ENCODE data around the gene SLC22A16.
"Not testable (repeated sequence)": the region's sequence is repeated elsewhere in the genome, so short reads cannot be mapped to it uniquely, and the experiment has no call there.

- not testable (repeated sequence) for TF ChIP-seq CTCF (IDR thresholded peaks at IDR 0.05; ENCODE audit: low read depth, low read length); EZH2phosphoT487 (IDR thresholded peaks at IDR 0.05; ENCODE audit: low read depth)
Observed at GRCh38 chr6:110504891-110505290, 28.5 kb upstream of the SLC22A16 start.

Measured in OCI-LY3 (cell line).